Fibroblast of gingiva (primary cell): ENCODE data around the gene LMOD3.
A peak's percentile ranks its signal among the peaks of the same experiment; 100 is the strongest.

Experiments
- DNase-seq: peaks from one replicate; pipeline ENCODE4 v3.0.0-alpha.2; 2011; ENCODE audit warnings: low read depth

Gene LMOD3

DNA sequence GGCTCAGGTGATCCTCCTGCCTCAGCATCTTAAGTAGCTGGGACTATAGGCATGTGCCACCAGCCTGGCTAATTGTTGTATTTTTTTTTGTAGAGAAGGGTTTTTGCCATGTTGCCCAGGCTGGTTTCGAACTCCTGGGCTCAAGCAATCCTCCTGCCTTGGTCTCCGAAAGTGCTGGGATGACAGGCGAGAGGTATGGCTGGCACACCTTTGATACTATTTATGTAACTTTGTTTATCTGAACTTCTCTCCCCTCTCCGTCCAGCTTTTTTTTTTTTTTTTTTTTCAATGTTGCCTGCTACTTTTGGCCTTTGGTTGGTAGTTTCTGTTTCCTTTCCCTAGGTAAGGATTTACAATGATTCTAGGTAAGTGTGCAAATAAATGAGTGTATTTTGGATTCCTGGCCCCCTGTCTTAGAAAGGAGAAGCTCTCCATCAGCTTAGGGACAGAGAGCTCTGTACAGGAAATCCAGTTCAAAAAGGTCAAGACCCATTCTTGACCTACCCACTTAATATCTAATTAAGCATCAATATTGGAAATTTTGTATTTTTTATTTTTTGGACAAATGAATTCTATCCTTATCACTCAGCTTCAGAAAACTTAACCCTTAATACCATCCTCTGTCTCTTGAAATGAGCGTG, 30.9 kb downstream of the LMOD3 start:
- DNase-seq, result no peak

DNA sequence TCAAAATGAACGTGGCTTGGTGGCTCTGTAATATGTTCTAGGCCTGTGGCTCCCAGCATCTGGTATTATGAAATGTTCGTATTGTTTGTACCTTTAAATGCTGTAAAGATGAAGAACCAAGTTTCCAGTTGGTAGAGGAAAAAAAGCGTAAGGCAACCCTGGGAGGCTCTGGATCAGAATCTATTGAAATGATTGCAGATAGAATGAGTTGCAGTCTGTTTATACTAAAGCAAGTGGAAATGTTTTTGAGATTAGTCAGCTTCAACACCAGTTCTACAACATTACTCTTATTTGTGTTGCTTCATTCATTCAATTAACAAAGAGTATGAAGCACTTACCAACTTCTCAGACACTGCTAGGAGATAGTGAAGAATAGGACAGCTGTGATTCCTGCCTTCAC, 32.4 kb downstream of the LMOD3 start:
- DNase-seq, result peak; percentile 89

DNA sequence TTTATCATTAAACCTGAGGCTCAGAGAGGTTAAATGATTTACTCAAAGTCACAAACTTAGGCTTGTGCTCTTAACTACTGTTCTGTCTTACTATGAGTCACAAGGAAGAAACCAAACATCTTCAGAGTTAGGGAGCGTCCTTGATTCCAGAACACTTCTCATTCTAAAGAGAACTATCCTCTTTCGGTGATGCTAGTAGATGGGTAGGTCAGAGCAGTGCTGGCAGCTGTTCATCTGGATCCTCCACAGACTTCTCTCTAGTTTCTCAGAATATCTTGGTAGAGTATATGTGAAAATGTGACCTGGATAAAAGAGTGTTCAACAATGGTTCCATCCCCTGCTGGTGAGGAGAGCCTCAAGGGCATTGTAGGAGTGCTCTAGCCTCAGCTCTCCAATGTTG, 34.3 kb downstream of the LMOD3 start:
- DNase-seq, result peak; percentile 54

DNA sequence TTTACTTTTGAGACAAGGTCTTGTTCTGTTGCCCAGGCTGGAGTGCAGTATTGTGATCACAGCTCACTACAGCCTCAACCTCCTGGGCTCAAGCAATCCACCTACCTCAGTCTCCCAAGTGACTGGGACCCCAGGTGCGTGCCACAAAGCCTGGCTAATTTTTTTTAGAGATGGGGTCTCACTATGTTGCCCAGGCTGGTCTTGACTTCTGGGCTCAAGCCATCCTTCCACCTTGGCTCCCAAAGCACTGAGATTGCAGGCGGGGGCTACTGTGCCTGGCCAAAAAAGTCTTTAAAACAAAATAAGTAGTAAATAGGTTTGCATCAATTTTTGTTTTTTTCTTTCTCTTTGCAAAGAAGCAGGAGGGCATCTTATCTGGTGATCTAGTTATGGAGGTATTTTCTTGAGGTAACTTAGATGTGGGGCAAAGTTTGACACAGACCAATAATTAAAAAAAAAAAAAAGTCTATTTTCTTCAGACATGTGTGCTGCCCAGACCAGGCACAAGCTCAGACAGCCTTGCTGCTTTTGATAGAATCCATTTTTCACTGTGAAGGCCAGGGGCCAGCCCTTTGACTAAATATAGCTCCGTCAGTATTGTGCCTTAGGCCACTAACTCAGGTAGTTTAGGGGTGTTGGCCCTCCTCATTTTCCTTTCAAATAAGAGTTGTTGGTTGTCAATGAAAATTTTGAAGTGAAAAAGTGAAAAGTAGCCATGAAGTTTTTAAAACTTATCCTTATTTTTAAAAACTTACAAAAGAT, 35.2 kb downstream of the LMOD3 start:
- DNase-seq, result no peak

DNA sequence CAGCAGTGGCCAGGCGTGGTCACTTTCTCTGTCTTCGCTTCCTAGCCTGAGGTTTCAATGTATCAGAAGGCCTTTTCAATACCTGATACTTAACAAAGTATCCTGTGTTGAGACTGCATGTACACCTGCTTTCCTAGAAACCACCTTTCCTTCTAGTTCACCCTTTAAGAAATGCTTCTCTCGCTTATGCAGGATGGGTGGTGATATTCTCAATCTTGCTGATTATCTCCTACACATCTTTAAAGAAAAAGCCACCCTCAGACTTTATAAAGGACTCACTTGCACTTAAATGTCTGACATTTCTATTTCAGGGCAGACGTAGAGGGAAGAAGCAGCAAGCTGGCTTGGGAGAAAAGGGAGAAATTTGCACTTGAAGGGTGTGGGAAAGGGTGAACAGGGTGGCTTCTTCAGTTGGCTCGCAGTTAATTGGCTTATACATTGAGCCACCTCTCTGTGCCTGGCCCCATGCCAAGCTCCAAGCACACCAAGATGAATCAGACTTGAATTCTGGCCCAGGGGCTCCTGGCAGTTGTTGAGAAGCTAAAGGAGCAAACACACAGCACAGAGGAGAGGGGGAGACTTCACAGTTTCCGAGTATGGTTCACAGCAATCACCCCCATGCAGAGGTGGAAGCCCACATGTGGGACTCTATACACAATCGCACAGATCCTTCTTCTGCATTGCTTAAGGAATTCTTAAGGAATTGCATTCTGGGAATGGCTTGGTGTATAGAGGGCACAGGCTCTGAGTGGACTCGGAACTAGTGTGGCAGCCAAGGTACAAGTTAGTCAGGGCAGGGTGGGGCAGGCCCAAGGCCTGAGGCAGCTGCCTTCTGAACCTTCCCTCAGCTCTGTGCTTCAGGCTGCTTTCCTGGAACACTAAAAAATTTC, 36.3 kb downstream of the LMOD3 start:
- DNase-seq, result peak; percentile 97

DNA sequence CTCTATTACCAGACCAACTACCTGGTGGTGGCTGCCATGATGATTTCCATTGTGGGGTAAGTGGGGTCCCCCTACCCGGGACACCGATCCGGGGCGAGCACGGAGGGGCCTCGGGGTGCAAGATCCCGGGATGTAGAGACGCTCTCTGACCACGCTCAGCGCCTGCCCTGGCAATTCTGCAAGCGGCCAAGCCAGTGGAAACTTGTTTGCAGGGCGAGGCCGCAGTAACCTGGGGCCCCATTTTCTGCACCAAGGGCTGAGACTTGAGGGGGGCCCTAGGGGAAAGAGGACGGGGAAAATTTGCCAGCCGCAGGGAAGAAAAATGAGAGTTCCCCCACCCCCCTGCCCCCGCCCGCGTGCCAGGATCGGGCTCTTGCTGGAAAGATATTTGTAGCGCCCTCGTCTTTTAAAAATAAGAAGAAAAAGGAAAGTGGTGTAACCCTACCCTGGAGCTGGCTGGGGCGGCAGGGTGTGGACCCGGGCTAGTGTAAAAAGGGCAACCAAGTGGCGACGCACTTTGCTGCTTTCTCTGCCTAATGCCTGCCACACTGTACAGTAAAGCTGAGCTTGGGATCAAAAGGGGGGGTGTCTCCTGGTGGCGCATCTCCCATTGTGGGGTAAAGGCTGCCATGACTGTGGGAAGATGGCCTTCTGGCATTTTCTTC, 37.1 kb downstream of the LMOD3 start:
- peak; percentile 54 for DNase-seq

DNA sequence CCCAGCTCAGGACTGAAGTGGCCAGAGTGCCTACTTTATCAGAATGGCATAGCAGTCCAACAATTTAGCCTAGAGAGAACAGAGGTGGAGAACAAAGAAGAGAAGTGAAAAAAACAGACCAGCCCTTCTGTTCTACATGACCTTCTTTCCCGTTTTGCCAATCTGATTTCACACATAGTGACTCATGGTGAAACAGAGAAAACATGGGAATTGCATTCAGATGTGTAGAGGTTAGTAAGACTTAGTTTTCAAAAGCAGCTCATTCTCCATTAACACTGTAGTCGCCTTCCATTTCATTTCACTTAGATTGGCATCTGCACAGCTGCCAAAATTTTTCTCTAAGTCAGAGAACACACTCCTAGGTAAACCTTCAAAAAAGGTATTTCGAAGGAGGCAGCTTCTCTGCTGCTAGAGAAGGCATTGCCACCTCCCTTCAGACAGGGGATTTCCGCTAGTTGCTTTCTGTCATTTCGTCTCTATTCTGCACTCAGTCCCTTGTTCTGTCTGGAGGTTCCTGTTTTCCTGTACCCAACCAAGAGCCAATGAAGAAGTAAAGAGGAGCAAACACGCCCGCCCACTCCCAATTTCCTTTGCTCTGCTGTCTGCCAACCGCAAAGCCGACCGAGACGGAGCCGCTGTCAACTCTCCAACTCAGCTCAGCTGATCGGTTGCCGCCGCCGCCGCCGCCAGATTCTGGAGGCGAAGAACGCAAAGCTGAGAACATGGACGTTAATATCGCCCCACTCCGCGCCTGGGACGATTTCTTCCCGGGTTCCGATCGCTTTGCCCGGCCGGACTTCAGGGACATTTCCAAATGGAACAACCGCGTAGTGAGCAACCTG, 37.8 kb downstream of the LMOD3 start, which contains the start of gene ARL6IP5:
ARL6IP5 (plus strand) TSS at position 612 of the 842 bp plus-strand sequence; CDS start at position 723, 111 bp downstream.
- peak; percentile 95 for DNase-seq

DNA sequence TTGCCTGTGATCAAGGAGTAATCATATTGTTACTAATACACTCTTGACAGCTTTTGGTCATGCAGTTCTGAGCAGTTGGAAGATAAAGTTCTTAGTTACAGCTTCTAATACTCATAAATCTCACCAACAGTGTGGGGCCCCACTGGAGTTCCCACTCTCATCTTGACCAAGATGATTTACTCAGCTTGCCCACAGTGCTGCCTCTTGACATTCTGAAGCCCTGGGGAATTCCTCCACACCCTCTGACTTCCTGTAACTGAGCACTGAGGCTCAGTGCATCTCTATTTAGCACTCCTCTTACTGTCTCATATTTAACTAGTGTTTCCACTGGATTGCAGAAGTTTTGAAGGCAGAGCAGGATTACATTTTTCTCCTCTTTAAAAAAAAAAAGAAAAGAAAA, 39.6 kb downstream of the LMOD3 start:
- peak; percentile 84 for DNase-seq

DNA sequence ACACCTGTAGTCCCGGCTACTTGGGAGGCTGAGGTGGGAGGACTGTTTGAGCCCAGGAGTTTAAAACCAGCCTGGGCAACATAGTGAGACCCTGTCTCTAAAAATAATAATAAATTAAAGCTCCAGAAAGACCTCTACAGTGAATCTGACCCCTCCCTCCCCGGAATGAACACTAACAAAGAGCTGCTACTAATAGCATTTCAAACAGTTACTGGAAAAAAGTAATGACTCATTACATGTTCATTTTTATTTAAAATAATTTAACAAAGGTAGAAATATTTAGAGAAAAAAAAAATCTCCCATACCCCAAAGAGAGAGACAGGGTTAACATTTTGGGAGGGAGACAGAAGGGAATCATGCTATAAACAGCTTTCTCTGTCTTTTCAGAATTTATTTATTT, 40.0 kb downstream of the LMOD3 start:
- no peak for DNase-seq

DNA sequence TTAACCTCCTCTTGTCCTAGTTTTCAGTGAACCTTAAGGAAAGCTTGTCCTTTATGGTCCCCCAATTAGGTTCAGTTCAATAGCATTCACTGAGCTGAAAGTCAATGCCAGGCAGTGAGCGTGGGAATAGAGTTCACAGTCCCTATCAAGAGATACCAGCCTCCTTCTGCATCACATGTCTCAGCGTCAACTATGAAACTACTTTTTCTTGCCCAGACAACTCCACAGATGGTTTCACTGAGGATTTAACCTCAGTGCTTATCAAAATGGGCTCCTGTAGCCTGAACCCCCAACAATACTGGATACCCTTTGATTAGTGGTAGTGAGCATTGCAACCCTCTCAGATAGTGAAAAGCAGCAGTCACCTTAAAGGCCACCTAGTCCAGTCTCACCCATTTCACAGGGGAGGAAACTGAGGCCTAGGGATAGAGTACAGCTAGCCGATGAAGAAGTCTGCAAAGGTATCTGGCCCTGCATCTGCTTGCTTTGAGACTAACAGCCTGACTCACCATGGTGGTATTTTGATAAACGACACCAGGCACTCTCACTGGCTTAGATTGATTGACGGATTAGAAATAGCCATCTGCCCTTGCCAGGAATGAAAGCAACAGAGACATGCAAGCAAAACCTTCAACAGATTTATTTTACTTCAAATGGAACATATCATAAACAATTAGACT, 40.7 kb downstream of the LMOD3 start:
- DNase-seq, result no peak

DNA sequence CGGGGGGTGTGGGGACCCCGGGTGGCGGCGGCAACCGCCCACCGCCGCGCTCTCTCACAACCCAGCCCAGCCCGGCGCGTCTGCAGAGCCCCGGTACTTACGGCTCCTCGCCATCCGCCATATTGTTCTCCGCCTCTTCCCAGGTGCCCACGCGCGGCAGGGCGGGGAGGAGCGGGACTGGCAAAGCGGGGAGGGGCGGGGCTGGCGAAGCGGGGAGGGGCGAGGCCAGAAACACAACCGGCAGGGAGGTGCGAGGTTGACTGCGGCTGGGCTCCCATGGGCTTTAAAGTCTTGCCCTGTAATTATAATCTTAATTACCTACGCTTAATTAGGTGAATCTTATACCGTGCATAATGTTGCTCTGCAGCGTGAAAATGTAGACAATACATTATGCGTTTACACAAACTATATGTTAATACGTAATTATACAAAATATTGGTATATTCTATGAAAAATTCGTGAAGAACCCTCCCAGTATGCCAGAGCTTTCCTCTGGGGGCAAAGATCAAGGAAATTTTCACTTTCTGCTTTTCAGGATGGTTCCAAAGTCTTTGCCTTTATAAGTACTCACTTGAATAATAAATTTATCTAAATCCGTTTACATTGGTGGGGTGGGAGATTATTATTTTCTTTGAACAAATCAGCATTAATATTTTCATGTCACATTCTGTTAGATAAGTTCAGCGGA, 42.0 kb downstream of the LMOD3 start, which contains the start of gene UBA3:
UBA3 (minus strand) TSS at position 133 of the 688 bp plus-strand sequence; CDS start at position 121, 12 bp downstream.
- DNase-seq, result peak; percentile 82

DNA sequence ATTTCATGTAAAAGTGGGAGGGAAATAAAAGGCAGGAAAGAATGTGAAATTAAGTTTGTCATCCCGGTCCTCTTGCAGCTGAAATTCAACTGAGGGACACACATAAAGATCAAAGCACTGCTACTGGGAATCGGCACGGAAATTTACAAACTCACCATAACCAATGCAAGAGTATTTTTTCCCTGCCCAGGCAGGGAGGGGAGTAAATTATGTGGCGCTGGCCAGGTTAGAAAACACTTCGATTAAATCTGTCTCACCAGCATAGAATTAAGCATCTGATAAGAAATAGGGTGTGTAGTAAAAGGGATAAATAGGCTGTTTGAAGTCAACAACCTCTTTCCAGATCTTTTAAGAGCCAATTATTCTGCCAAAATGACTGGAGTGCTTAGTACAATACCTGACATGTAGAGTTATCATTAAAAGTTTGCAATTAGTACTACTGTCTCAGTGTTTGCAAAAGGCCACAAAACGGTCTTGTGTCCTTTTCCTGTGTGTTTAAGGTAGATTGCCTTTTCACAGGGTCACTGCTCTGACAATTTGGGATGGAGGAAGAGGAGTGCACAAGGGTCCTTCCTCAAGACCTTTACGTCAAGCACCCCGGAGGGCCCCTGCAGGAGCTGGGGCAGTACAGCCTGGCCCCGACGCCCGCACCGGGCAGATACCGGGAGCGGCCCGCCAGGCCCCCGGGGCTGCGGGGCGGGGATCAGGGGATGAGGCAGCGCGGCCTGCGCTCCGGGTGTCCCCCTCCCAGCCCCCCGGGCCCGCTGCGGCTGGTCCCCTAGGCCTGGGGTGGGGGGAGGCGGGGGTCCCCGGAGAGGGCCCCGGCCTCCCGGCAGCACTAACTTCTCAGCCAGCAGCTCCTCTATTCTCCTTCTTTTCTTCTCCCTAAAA, 42.9 kb downstream of the LMOD3 start:
- no peak for DNase-seq

DNA sequence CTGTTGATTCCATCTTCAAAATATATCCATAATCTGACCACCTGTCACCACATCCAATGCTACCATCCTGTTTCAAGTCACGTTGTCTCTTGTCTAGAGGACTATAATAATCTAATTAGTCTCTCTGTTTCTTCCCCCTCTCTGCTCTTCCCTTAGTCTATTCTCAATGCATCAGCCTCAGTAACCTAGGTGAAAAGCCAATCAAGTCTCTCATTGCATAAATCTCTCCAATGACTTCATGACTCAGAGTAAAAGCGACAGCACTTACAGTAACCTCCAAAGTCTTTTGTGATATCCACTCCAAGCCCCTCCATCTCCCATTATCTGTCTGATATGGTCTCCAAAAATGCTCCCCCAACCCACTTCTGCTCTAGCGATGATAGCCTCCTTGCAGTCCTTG, 49.5 kb downstream of the LMOD3 start:
- no peak for DNase-seq

DNA sequence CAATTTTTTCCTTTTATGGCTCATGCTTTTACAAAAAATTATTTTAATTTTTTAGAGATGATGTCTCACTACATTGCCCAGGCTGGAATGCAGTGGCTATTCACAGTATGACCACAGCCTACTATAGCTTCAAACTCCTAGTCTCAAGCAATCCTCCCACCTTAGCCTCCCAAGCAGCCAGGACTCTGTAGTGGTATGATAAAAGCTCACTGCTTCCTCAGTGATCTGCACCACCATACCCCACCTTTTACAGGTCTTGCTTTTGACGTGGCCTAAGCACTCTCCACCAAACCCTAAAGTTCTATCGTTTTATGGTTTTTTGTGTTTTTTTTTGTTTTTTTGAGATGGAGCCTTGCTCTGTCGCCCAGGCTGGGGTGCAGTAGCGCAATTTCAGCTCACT, 56.3 kb downstream of the LMOD3 start:
- DNase-seq, result no peak

DNA sequence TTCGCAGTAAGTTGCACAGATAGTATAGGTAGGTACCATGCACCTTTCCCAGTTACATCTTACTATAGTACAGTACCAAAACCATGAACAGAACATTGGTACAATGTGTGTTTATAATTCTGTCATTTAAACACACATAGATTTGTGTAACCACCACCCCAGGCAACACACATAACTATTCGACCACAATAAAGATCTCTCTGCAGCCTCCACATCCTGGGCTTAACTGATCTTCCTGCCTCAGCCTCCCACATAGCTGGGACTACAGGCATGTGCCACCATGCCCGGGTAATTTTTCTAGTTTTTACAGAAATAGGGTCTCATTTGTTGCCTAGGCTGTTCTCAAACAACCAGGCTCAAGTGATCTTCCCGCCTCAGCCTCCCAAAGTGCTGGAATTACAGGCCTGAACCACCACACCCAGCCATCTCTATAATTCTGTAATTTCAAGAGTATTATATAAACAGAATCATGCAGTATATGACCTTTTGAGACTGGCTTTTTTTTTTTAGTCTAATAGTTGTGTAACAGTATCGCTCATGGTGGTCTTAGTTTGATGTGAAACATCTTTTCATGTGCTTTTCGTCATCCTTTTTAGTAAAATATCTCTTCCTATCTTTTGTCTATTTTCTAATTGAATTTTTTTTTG, 57.0 kb downstream of the LMOD3 start:
- no peak for DNase-seq

DNA sequence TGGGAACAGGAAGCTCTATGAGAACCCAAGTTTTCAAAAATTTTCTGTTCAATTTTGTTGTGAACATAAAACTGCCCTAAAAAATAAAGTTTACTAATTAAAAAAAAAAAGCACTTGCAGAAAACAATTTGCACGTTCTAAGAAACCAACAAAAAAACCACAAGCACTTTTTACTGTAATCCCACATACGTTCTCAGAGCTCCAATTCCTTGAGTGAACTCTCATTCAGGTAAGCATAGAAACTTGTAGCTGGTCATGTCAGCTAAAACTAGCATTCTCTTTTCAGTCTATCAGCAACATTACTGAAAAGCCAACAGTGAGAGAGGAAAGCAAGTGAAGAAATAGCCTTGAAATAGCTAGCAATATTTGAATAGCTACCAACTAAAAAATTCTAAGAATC, 58.8 kb downstream of the LMOD3 start:
- DNase-seq, result no peak

DNA sequence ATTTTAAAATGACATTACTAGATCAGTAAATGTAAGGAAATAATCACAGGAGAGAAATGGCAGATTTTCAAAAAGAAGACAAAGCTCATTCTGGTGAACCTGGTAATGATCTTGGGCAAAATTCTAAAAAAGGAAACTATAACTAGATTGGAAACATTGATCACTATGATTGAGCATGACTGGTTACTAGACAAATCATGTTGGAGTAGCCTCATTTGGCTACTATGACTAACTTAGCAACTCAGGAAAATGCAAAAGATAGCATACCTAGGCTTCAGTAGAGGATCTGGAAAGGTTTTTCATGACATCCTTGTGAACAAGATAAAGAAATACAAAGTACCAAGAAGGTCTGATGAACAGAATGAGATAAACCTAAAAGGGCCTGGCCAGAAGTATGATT, 62.7 kb downstream of the LMOD3 start:
- DNase-seq, result no peak

DNA sequence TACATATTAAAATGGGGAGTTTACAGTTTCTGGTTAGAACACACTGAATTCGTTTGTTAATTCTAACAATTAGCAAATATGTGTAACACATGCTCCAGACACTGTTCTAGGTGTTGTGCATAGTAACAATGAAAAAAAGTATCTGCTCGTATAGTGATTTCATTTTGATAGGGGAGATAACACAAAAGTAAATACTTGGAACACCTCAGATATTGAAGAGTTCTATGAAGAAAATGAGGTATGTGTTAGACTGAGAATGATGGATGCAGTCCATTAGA, 63.5 kb downstream of the LMOD3 start:
- DNase-seq, result no peak
